ENCODE data around the gene CILP2. TPM values are rescaled to one million over a fixed set of nuclear protein-coding genes. Genes with fewer than 3 reads are reported as not detected.

Gene CILP2
- total RNA-seq, 3 donors from 2014 or later = 0.15 to 0.66 (median 0.16) TPM

DNA sequence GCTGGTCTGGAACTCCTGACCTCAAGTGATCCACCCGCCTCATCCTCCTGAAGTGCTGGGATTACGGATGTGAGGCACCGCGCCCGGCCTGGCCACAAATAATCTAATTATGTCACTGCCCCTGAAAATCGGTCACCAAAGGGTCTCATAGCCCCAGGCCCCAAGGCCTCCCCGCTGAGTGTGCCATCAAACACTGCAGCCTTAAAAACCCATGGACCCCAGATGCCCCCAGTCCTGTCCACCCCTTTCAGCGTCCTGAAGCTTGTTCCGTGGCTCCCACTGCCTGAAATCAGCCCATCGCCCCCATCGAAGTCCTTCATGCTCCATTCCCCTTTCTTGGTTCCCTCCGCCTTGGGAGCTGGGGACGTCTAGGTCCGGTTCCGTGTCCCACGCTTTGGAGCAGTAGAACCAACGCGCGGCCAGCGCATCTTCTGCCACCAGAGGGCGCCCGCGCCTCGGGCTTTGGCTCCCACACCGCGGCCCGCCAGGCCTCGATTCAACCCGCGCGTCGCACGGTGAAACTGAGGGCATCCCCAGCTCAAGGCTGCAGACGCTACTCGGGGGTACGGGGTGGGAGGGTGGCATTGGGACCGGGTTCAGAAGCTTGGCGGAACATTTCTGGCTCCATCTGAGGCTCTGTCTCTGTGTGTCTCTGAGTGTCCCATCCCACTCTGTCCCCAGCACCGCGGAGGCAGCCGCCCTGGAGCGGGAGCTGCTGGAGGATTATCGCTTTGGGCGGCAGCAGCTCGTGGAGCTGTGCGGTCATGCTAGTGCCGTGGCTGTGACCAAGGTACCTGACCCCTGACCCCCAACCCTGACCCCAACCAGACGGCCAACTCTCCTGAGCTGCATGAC is 5.9 kb upstream of the CILP2 start:
- peak; percentile 62 to 84 for DNase-seq (ENCODE audit: low spot score in 2 of 2)
- Histone ChIP-seq H3K27ac (no peak overlapping the region), H3K4me3 (no peak overlapping the region), H3K27me3 (no peaks in the 10 kb centered on the region), H3K4me1 (no peaks in the 10 kb centered on the region), H3K9me3 (no peaks in the 10 kb centered on the region), H3K36me3 (peaks cover 4% of the 10 kb centered on the region)
- intact Hi-C loops (cut with DNase I; ENCODE audit: low total_unique reads) = loop anchor here (5.0 to 10.0 kb wide), 2 partner anchors 115 to 423 kb away; no protein-coding TSS in a partner anchor
- TF ChIP-seq POLR2A (IDR thresholded peaks at IDR 0.05) (no peak), POLR2AphosphoS5 (IDR thresholded peaks at IDR 0.05) (peak in 2 of 3 donors; percentile 35 to 52)
- TF ChIP-seq, protein P1, sequence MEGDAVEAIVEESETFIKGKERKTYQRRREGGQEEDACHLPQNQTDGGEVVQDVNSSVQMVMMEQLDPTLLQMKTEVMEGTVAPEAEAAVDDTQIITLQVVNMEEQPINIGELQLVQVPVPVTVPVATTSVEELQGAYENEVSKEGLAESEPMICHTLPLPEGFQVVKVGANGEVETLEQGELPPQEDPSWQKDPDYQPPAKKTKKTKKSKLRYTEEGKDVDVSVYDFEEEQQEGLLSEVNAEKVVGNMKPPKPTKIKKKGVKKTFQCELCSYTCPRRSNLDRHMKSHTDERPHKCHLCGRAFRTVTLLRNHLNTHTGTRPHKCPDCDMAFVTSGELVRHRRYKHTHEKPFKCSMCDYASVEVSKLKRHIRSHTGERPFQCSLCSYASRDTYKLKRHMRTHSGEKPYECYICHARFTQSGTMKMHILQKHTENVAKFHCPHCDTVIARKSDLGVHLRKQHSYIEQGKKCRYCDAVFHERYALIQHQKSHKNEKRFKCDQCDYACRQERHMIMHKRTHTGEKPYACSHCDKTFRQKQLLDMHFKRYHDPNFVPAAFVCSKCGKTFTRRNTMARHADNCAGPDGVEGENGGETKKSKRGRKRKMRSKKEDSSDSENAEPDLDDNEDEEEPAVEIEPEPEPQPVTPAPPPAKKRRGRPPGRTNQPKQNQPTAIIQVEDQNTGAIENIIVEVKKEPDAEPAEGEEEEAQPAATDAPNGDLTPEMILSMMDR (IDR thresholded peaks at IDR 0.05) = peak; percentile 79 to 95 (median 89)

DNA sequence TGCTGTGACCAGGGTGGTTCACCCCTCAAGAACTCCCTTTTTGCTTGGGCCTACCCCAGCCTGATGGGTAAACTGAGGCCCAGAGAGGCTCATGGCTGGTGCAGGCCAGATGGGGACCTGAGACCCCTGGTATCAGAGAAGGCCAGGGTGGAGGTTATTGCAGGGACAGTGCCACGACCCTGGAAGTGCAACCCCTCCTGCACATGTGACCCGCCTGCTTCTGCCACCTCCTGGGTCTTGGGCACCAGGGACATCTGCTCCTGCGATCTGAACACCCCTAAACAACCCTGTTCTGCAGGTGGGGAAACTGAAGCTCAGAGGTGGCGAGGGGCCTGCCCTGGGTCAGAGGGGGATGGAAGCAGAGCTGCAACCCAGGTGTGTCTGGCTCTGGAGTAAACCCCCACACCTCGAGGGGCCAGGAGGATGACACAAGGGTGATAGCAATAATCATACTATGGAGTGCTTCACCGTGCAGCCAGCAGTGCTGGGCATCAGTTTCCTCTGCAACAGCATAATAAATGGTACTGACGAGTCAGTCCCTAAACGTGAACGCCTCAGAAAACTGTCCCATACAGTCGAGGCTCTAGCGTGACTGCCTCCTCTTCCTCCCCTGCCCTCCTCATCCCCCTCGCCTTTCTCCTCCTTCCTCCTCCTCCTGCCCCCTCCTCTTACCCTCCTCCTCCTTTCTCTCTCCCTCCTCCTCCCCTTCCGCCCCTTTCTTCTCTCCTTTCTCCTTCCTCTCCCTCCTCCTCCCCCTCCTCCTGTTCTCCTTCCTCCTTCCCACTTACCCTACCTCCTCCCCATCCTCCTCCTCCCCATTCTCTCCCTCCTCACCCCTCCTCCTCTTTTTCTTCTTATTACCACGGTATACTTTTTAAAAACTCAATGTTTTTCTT is 5.0 kb upstream of the CILP2 start:
- Histone ChIP-seq H3K27ac (no peak overlapping the region), H3K4me3 (no peak overlapping the region), H3K27me3 (no peaks in the 10 kb centered on the region), H3K36me3 (peaks cover under 1% of the 10 kb centered on the region), H3K4me1 (no peaks in the 10 kb centered on the region), H3K9me3 (no peaks in the 10 kb centered on the region)
- intact Hi-C loops (cut with DNase I; ENCODE audit: low total_unique reads) = loop anchor here (5.0 to 10.0 kb wide), 2 partner anchors 114 to 422 kb away; no protein-coding TSS in a partner anchor
- TF ChIP-seq, protein P1 (IDR thresholded peaks at IDR 0.05) = no peak
- no peak for TF ChIP-seq POLR2AphosphoS5 (IDR thresholded peaks at IDR 0.05)
- no peak for TF ChIP-seq POLR2A (IDR thresholded peaks at IDR 0.05)
- no peak for DNase-seq (ENCODE audit: low spot score in 2 of 2)

DNA sequence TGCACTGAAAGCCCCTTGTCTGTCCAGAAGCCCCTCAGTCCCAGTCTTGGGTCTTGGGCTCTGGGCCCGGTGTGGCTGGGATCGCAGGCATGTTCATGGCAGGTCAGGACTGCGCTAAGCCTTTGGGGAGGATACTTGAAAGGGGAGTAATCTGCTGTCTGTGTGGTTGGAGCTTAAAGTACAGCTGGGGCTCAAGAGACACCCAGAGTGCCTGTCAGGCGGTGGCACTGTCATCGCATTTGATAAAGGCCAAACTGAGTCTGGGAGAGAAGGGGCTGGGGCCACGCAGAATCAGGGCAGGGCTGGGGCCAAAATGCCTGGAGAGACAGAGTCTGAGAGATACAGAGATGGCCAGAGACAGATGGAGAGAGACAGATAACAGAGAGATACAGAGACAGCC is 4.2 kb upstream of the CILP2 start:
- H3K36me3 ChIP-seq = no peaks in the 10 kb centered on the region
- H3K9me3 ChIP-seq = no peaks in the 10 kb centered on the region
- intact Hi-C loops (cut with DNase I; ENCODE audit: low total_unique reads) = loop anchor here (5.0 to 10.0 kb wide), 2 partner anchors 113 to 421 kb away; no protein-coding TSS in a partner anchor
- H3K4me3 ChIP-seq = no peak overlapping the region
- H3K27ac ChIP-seq = no peak overlapping the region
- TF ChIP-seq, protein P1 (IDR thresholded peaks at IDR 0.05) = no peak
- no peaks in the 10 kb centered on the region for H3K27me3 ChIP-seq
- DNase-seq (ENCODE audit: low spot score in 2 of 2) = no peak
- H3K4me1 ChIP-seq = no peaks in the 10 kb centered on the region

DNA sequence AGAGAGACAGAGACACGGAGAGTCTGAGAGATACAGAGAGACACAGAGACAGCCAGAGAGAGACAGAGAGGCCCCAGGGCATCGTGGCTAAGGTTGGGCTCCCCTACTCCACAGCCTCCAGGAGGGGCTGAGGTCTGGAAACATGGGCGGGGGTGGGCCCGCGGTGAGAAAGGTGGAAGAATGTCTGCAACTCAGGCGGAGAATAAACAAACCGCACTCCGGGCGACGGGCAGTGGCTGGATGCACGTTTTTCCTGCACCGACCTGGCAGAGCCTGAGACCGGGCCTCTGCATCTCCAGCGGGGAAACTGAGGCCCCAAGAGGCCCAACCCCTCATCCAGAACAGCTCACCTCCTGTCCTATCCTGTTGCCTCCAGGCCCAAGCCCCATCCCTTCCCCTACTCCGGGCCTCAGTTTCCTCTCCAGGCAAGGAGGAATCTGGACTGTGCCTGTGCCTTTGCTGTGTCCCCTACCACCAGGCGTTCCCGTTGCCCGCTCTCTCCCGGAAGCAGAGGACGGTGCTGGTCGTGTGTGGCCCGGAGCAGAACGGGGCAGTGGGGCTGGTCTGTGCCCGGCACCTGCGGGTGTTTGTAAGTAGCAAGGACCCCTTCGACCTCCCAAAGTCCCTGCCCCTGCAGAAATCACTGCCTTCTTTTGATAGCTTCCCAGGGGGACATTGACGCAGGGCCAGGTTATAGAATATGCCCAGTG is 3.4 kb upstream of the CILP2 start:
- TF ChIP-seq, protein P1 (IDR thresholded peaks at IDR 0.05) = no peak
- intact Hi-C loops (cut with DNase I; ENCODE audit: low total_unique reads) = loop anchor here (5.0 to 10.0 kb wide), 2 partner anchors 113 to 420 kb away; no protein-coding TSS in a partner anchor

More for the DNA sequence above, 3.4 kb upstream of the CILP2 start:
- no peaks in the 10 kb centered on the region for H3K9me3 ChIP-seq
- no peak overlapping the region for H3K4me3 ChIP-seq
- no peaks in the 10 kb centered on the region for H3K4me1 ChIP-seq
- no peak for DNase-seq (ENCODE audit: low spot score in 2 of 2)
- H3K27ac ChIP-seq = no peak overlapping the region
- H3K27me3 ChIP-seq = no peaks in the 10 kb centered on the region
- no peaks in the 10 kb centered on the region for H3K36me3 ChIP-seq
